K562 (cell line): ENCODE data around the gene ICOSLG. TPM values are rescaled to one million over a fixed set of nuclear protein-coding genes. Genes with fewer than 3 reads are reported as not detected.
"Not testable (repeated sequence)": the region's sequence is repeated elsewhere in the genome, so short reads cannot be mapped to it uniquely, and the experiment has no call there.

Experiments used
- ATAC-seq: fragments of 200-7000 bp; cut with Tn5 transposase; 3 replicates; pipeline ENCODE4 v1.9.1; 2020; ENCODE audit warnings: moderate library complexity
- BruUV-seq: library from RNA; stranded (reverse); fragments of 400-500 nt; replicated peaks from 2 replicates; lab custom pipeline; 2021; lab: Mats Ljungman, UMichigan
- CTCF ChIA-PET: fragments of 300-600 bp; formaldehyde crosslinking; extraction: SDS; loops from one replicate; lab custom pipeline; 2021; ENCODE audit warnings: low intra/inter-chr PET ratio; lab: Yijun Ruan, JAX
- POLR2A ChIA-PET: fragments of 300-600, 350-650 bp; sonication (Branson Sonifier 250); formaldehyde crosslinking; extraction: SDS; loops from one replicate; lab custom pipeline; 2021; ENCODE audit warnings: antibody characterized with exemption, inconsistent platforms; lab: Yijun Ruan, JAX
- DNase-seq, 4 experiments: peaks; one replicate each; pipeline versions ENCODE4 v3.0.0 to v3.0.0-alpha.2; 2011 to 2018; ENCODE audit warnings: low spot score in 3 of 4, mixed read lengths in 3 of 4; ENCODE audit errors: extremely low read depth in 1 of 4
- FAIRE-seq: peaks from 2 replicates; lab custom pipeline; 2011; peaks lifted over from hg19 to GRCh38; lab: Jason Lieb, UNC
- H2AFZ ChIP-seq: 2 replicates; pipeline ENCODE4 v1.6.0; 2011; ENCODE audit warnings: low read depth, low read length, control low read depth, inconsistent platforms
- H3K27ac ChIP-seq: fragments of 200-600 bp; 3 replicates; pipeline ENCODE4 v1.8.0; 2011; ENCODE audit warnings: low read depth, mild to moderate bottlenecking, control low read depth, inconsistent platforms, low read length, moderate library complexity, mixed read lengths; ENCODE audit errors: extremely low read depth
- H3K27me3 ChIP-seq, 2 experiments: fragments of 300-600 bp in 1 of 2; 2 replicates in 1 of 2; 3 replicates in 1 of 2; pipeline versions ENCODE4 v1.6.0 to v1.8.0; 2011; ENCODE audit warnings: inconsistent platforms in 2 of 2, low read length in 2 of 2, mild to moderate bottlenecking in 1 of 2, mixed read lengths in 1 of 2, moderate library complexity in 1 of 2; ENCODE audit not compliant: control insufficient read depth in 2 of 2, insufficient read depth in 2 of 2
- H3K36me3 ChIP-seq: fragments of 300-600 bp; 3 replicates; pipeline ENCODE4 v1.8.0; 2011; ENCODE audit warnings: mild to moderate bottlenecking, low read length, inconsistent platforms; ENCODE audit not compliant: control insufficient read depth, insufficient read depth
- H3K4me1 ChIP-seq, 2 experiments: fragments of 200-600 bp in 1 of 2; replicated peaks in 1 of 2; 2 replicates in 1 of 2; 3 replicates in 1 of 2; pipeline versions ENCODE4 v1.5.1 to v1.8.0; 2011; ENCODE audit warnings: inconsistent platforms in 2 of 2, low read length in 2 of 2, mild to moderate bottlenecking in 1 of 2, mixed read lengths in 1 of 2, moderate library complexity in 1 of 2; ENCODE audit not compliant: control insufficient read depth in 2 of 2, insufficient read depth in 2 of 2
- H3K4me2 ChIP-seq: 2 replicates; pipeline ENCODE4 v1.6.1; 2011; ENCODE audit warnings: low read length, control low read depth, inconsistent platforms, mixed read lengths; ENCODE audit not compliant: insufficient read depth
- H3K4me3 ChIP-seq: fragments of 200-600 bp; sonication (generic), shearing (Covaris generic); 2 replicates; pipeline ENCODE4 v1.5.1; 2016; ENCODE audit warnings: control low read depth, inconsistent platforms
- H3K79me2 ChIP-seq: fragments of 200-600 bp; 3 replicates; pipeline ENCODE4 v1.8.0; 2011; ENCODE audit warnings: low read length, inconsistent platforms; ENCODE audit not compliant: control insufficient read depth, insufficient read depth
- H3K9ac ChIP-seq, 2 experiments: 2 replicates each; pipeline versions ENCODE4 v1.6.0 to v1.6.1; 2011; ENCODE audit warnings: low read depth in 2 of 2, low read length in 2 of 2, control low read depth in 1 of 2, inconsistent platforms in 1 of 2, mild to moderate bottlenecking in 1 of 2, mixed read lengths in 1 of 2; ENCODE audit not compliant: insufficient read depth in 1 of 2
- H3K9me1 ChIP-seq: one replicate; pipeline ENCODE4 v1.6.0; 2011; ENCODE audit warnings: inconsistent platforms, mild to moderate bottlenecking, low read length, moderate library complexity; ENCODE audit not compliant: control insufficient read depth, insufficient read depth
- H3K9me3 ChIP-seq: replicated peaks from 2 replicates; pipeline ENCODE4 v1.5.1; 2011; ENCODE audit warnings: low read depth, low read length, inconsistent platforms; ENCODE audit not compliant: control insufficient read depth, insufficient read depth
- H4K20me1 ChIP-seq: replicated peaks from 2 replicates; pipeline ENCODE4 v1.6.1; 2011; ENCODE audit warnings: low read length, inconsistent platforms, mixed read lengths; ENCODE audit not compliant: control insufficient read depth, insufficient read depth
- WGBS: fragments of 100-300 bp; shearing (Covaris generic); methylation state at CpG from one replicate; pipeline ENCODE4 v1.1.6; 2016; ENCODE audit warnings: low coverage, mixed read lengths; ENCODE audit not compliant: insufficient coverage; ENCODE audit errors: missing lambda C conversion rate; 5-methylcytosine and 5-hydroxymethylcytosine counted together
- in situ Hi-C: fragments of 300-500 bp; cut with MboI; formaldehyde crosslinking; loops from 4 replicates; pipeline ENCODE4 v1.15.0; 2018; ENCODE audit warnings: inconsistent platforms, mixed read lengths
- intact Hi-C: fragments of 100-400 bp; cut with micrococcal nuclease; formaldehyde crosslinking; loops from 2 replicates; pipeline ENCODE4 v1.14.2; 2022
- polyA plus RNA-seq, 8 experiments: library from polyadenylated mRNA; depleted of rRNA in 4 of 8; stranded (reverse) in 5 of 8; unstranded in 3 of 8; fragments of >200 nt; fragmentation: Nextera tagmentation in 2 of 8; fragmentation: Illumina TruSeq in 1 of 8; extraction: Ambion mirVana in 2 of 8; extraction: Trizol in 1 of 8; gene quantifications; 2 replicates each; pipeline versions ENCODE4 v1.2.1 to v1.2.3, GENCODE V29; 2011 to 2014; ENCODE audit warnings: inconsistent platforms in 1 of 8, missing spikeins in 1 of 8
- total RNA-seq, 7 experiments: library from RNA; depleted of rRNA in 6 of 7; stranded (reverse); fragments of >200 nt in 6 of 7; fragmentation: Illumina TruSeq in 2 of 7; extraction: Trizol in 2 of 7; gene quantifications; 2 replicates each; pipeline versions ENCODE4 v1.2.1 to v1.2.3, GENCODE V29; 2011 to 2021; ENCODE audit warnings: low replicate concordance in 1 of 7

ICOSLG gene
- total and polyA plus RNA-seq, 9 of the 15 experiments (the other 6 are each of a cell fraction or from before 2014, with no cell fraction given), result 0.01 to 1.4 (median 0.15) TPM

GRCh38 chr21:44206187-44206586 is 34.6 kb downstream of the ICOSLG start:
- ATAC-seq, in situ Hi-C loops, FAIRE-seq, H2AFZ ChIP-seq, H3K9me3 ChIP-seq, POLR2A ChIA-PET, CTCF ChIA-PET, H3K4me1 ChIP-seq, H3K36me3 ChIP-seq, DNase-seq, H3K9ac ChIP-seq, H3K27ac ChIP-seq, BruUV-seq, H4K20me1 ChIP-seq, H3K4me2 ChIP-seq, H3K27me3 ChIP-seq, H3K9me1 ChIP-seq, intact Hi-C loops, H3K79me2 ChIP-seq, H3K4me3 ChIP-seq: not testable (repeated sequence)
- WGBS, result no CpG with 5 or more reads among the region's 24 CpGs

DNA sequence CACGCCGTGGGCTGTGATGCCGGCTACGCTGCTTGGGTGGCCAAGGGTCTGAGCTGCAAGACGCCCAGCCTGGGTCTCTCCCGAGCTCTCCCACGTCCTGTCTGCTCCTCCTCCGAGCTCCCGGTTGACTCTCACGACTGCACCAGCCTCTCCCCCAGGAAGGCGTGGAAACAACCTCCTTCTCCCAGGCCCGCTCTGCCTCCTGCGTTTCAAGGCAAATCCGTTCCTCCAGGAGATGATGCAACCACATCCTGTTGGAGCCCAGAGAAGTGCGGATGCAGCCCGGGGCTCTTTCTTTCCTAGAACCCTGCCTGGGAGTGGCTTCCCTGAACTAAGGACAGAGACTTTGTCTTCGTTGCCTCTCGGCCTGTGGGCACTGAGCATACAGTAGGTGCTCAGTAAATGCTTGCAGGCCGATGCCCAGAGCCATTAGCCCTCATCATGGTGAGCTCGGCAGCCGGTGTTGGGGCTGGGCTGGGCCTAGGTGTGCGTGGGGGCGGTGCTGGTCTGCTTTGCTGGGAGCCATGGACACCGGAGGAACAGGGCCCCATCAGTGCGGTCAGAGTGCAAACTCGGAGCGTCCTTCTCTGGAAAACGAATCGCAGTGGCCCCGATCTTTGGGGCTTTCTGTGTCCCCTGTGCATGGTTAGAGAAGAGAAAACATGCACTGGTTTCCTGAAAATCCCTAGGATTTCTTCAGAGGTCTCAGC is 38.0 kb downstream of the ICOSLG start:
- ATAC-seq (peak; percentile 75), FAIRE-seq (peak; percentile 49)
- H3K9ac ChIP-seq, H3K27ac ChIP-seq, H3K4me2 ChIP-seq, CTCF ChIA-PET, POLR2A ChIA-PET, H4K20me1 ChIP-seq, H3K27me3 ChIP-seq, H3K4me3 ChIP-seq, H3K9me3 ChIP-seq, H3K36me3 ChIP-seq, intact Hi-C loops, H2AFZ ChIP-seq, DNase-seq, H3K4me1 ChIP-seq, H3K9me1 ChIP-seq, H3K79me2 ChIP-seq, in situ Hi-C loops, BruUV-seq: not testable (repeated sequence)
- WGBS, result no CpG with 5 or more reads among the region's 30 CpGs
